Measurements from ENCODE around the gene LTBP3. TPM values are rescaled to one million over a fixed set of nuclear protein-coding genes. Genes with fewer than 3 reads are reported as not detected.
A peak's percentile ranks its signal among the peaks of the same experiment; 100 is the strongest.

LTBP3 gene
- total and polyA plus RNA-seq, 9 of the 15 experiments (the other 6 are each of a cell fraction or from before 2014, with no cell fraction given): 0.06 to 20.5 (median 4.8) TPM

DNA sequence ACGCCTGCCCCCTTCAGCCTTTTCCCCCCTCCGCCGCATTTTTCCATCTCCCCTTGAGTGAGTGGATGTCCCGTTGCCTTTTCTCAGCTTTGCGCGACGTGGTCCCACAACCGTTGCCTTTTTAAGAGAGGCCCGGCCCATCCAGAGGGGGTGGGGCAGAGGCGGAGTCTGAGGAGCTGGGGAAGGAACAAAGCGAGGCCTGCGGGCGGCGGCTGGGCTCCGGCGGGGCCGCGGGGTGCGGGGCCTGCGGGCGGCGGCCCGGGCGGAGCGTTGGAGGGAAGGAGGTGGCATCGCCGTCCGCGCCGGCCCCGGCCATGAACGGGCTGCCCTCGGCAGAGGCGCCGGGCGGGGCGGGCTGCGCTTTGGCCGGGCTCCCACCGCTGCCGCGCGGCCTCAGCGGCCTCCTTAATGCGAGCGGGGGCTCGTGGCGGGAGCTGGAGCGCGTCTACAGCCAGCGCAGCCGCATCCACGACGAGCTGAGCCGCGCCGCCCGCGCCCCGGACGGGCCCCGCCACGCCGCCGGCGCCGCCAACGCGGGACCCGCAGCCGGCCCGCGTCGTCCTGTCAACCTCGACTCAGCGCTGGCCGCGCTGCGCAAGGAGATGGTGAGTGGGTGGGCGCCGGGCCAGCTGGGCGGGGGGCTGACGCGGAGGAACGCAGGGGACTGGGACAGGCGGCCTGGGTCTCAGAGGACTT is 14.3 kb upstream of the LTBP3 start, which contains the start of gene FAM89B (continued):
- TF ChIP-seq SIN3A (IDR thresholded peaks at IDR 0.05; ENCODE audit: borderline replicate concordance in 2 of 2, control insufficient read depth in 1 of 2, low read depth in 2 of 2, low read length in 2 of 2) (peak in 1 of 2 experiments; percentile 42; a peak in 2 of 4 replicates), SRF (CRISPR knock-in tag; IDR thresholded peaks at IDR 0.05) (0 out of 4 replicates have a peak, but pooled peaks of 1 of the 2 experiments have one; percentile 39), SFPQ (IDR thresholded peaks at IDR 0.05; ENCODE audit: low read depth, low read length) (no peak), ZNF592 (IDR thresholded peaks at IDR 0.05) (peak; percentile 23; the same call in 1 of the 2 replicates), ZBTB8A (IDR thresholded peaks at IDR 0.05; ENCODE audit: partially characterized antibody) (no peak), ATF4 (CRISPR knock-in tag; IDR thresholded peaks at IDR 0.05) (no peak), HDAC3 (IDR thresholded peaks at IDR 0.05; ENCODE audit: borderline replicate concordance, partially characterized antibody) (no peak), MYC (IDR thresholded peaks at IDR 0.05; ENCODE audit: low read depth, low read length) (peak; percentile 9; the same call in 1 of the 2 replicates), MYC (CRISPR knock-in tag; IDR thresholded peaks at IDR 0.05; ENCODE audit: borderline replicate concordance, low read depth) (no peak), ZNF311 (CRISPR knock-in tag; IDR thresholded peaks at IDR 0.05) (no peak), ZNF23 (CRISPR knock-in tag; IDR thresholded peaks at IDR 0.05) (no peak), RB1 (IDR thresholded peaks at IDR 0.05; ENCODE audit: low read depth) (peak; percentile 74; the same call in 1 of the 2 replicates)
